Hepatocyte (in vitro differentiated cells): ENCODE data around the gene GRIN2C.

Experiments used
- CTCF ChIP-seq: fragments of 200-600 bp; sonication (generic); IDR thresholded peaks from 2 replicates; pipeline ENCODE4 v1.5.1; 2016; ENCODE audit warnings: antibody characterized with exemption, mild to moderate bottlenecking; ENCODE audit not compliant: poor library complexity
- EZH2 ChIP-seq: fragments of 200-600 bp; sonication (generic); IDR thresholded peaks from 2 replicates; pipeline ENCODE4 v1.6.1; 2016; ENCODE audit warnings: antibody characterized with exemption, mild to moderate bottlenecking, borderline replicate concordance
- EZH2phosphoT487 ChIP-seq: fragments of 200-600 bp; sonication (generic); IDR thresholded peaks from one replicate; pipeline ENCODE4 v1.6.1; 2018; ENCODE audit warnings: antibody characterized with exemption, mild to moderate bottlenecking, low read depth, moderate library complexity; ENCODE audit not compliant: unreplicated experiment, severe bottlenecking

- TF ChIP-seq CTCF (no peak), EZH2 (no peak), EZH2phosphoT487 (no peak)
Observed at GRCh38 chr17:74868251-74868907, 8.7 kb upstream of the GRIN2C start.
